ENCODE measurements around the gene TFCP2L1.

GRCh38 chr2:121253021-121253673 is 31.9 kb downstream of the TFCP2L1 start:
- TF ChIP-seq, protein P1, sequence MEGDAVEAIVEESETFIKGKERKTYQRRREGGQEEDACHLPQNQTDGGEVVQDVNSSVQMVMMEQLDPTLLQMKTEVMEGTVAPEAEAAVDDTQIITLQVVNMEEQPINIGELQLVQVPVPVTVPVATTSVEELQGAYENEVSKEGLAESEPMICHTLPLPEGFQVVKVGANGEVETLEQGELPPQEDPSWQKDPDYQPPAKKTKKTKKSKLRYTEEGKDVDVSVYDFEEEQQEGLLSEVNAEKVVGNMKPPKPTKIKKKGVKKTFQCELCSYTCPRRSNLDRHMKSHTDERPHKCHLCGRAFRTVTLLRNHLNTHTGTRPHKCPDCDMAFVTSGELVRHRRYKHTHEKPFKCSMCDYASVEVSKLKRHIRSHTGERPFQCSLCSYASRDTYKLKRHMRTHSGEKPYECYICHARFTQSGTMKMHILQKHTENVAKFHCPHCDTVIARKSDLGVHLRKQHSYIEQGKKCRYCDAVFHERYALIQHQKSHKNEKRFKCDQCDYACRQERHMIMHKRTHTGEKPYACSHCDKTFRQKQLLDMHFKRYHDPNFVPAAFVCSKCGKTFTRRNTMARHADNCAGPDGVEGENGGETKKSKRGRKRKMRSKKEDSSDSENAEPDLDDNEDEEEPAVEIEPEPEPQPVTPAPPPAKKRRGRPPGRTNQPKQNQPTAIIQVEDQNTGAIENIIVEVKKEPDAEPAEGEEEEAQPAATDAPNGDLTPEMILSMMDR (conservative IDR thresholded peaks at IDR 0.05; ENCODE audit: low read depth, low read length), result no peak
- no peak for TF ChIP-seq RAD21 (IDR thresholded peaks at IDR 0.05; ENCODE audit: low read length)
- no peak for TF ChIP-seq CHD1 (IDR thresholded peaks at IDR 0.05; ENCODE audit: low read depth, low read length)
- TF ChIP-seq, protein P2, sequence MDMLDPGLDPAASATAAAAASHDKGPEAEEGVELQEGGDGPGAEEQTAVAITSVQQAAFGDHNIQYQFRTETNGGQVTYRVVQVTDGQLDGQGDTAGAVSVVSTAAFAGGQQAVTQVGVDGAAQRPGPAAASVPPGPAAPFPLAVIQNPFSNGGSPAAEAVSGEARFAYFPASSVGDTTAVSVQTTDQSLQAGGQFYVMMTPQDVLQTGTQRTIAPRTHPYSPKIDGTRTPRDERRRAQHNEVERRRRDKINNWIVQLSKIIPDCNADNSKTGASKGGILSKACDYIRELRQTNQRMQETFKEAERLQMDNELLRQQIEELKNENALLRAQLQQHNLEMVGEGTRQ (IDR thresholded peaks at IDR 0.05; ENCODE audit: low read depth, low read length), result no peak
- no peak for TF ChIP-seq RFX5 (IDR thresholded peaks at IDR 0.05; ENCODE audit: low read depth, low read length)
- TF ChIP-seq POLR2A (IDR thresholded peaks at IDR 0.05; ENCODE audit: low read depth, low read length), result no peak
- no peak for TF ChIP-seq BHLHE40 (IDR thresholded peaks at IDR 0.05; ENCODE audit: low read depth, low read length)
